OCI-LY3 (cell line): ENCODE data around the gene TRPM1.

Experiments used
- H2AFZ ChIP-seq: fragments of 200-600, 300-600 bp; shearing (Covaris generic); 2 replicates; pipeline ENCODE4 v1.6.0; 2014; ENCODE audit warnings: antibody characterized with exemption, low read depth, low read length
- H3K27ac ChIP-seq: fragments of 200-600, 300-600 bp; sonication (generic); 2 replicates; pipeline ENCODE4 v1.5.1; 2014; ENCODE audit warnings: mild to moderate bottlenecking, low read length, moderate library complexity, mixed read lengths
- H3K27me3 ChIP-seq: fragments of 200-600, 300-600 bp; sonication (generic); 2 replicates; pipeline ENCODE4 v1.6.1; 2014; ENCODE audit warnings: low read depth, low read length, mixed read lengths
- H3K36me3 ChIP-seq: fragments of 200-600, 300-600 bp; sonication (generic); replicated peaks from 2 replicates; pipeline ENCODE3; 2014; ENCODE audit warnings: low read depth, low read length, mixed read lengths
- H3K4me1 ChIP-seq: fragments of 300-600, 200-600 bp; sonication (generic); 2 replicates; pipeline ENCODE4 v1.6.1; 2014; ENCODE audit warnings: low read length, mixed read lengths
- H3K4me2 ChIP-seq: fragments of 200-600, 300-600 bp; sonication (generic); 2 replicates; pipeline ENCODE4 v1.6.1; 2014; ENCODE audit warnings: low read length, mixed read lengths
- H3K4me3 ChIP-seq: fragments of 300-600, 200-600 bp; sonication (generic); 2 replicates; pipeline ENCODE4 v1.5.1; 2014; ENCODE audit warnings: antibody characterized with exemption, mild to moderate bottlenecking, low read length, moderate library complexity
- H3K79me2 ChIP-seq: fragments of 300-600, 200-600 bp; shearing (Covaris generic); 2 replicates; pipeline ENCODE4 v1.6.1; 2014; ENCODE audit warnings: mild to moderate bottlenecking, low read length, mixed read lengths
- H3K9ac ChIP-seq: fragments of 300-600, 200-600 bp; shearing (Covaris generic); 2 replicates; pipeline ENCODE4 v1.6.0; 2014; ENCODE audit warnings: mild to moderate bottlenecking, low read length, moderate library complexity
- H3K9me3 ChIP-seq: fragments of 200-600, 300-600 bp; shearing (Covaris generic); 2 replicates; pipeline ENCODE4 v1.6.1; 2014; ENCODE audit warnings: low read length, mixed read lengths; ENCODE audit not compliant: insufficient read depth
- H4K20me1 ChIP-seq: fragments of 200-600, 300-600 bp; sonication (generic); 2 replicates; pipeline ENCODE4 v1.6.1; 2016; ENCODE audit warnings: low read length, mixed read lengths; ENCODE audit not compliant: insufficient read depth
- EZH2phosphoT487 ChIP-seq: fragments of 200-600 bp; shearing (Covaris generic); IDR thresholded peaks from 2 replicates; pipeline ENCODE4 v1.6.1; 2018; ENCODE audit warnings: antibody characterized with exemption, mixed run types, low read depth
- TF ChIP-seq, protein P1 (sequence below): fragments of 200-600, 300-600 bp; sonication (generic); IDR thresholded peaks from 2 replicates; pipeline ENCODE4 v1.5.1; 2014; ENCODE audit warnings: antibody characterized with exemption, low read length, low read depth

TRPM1 gene

DNA sequence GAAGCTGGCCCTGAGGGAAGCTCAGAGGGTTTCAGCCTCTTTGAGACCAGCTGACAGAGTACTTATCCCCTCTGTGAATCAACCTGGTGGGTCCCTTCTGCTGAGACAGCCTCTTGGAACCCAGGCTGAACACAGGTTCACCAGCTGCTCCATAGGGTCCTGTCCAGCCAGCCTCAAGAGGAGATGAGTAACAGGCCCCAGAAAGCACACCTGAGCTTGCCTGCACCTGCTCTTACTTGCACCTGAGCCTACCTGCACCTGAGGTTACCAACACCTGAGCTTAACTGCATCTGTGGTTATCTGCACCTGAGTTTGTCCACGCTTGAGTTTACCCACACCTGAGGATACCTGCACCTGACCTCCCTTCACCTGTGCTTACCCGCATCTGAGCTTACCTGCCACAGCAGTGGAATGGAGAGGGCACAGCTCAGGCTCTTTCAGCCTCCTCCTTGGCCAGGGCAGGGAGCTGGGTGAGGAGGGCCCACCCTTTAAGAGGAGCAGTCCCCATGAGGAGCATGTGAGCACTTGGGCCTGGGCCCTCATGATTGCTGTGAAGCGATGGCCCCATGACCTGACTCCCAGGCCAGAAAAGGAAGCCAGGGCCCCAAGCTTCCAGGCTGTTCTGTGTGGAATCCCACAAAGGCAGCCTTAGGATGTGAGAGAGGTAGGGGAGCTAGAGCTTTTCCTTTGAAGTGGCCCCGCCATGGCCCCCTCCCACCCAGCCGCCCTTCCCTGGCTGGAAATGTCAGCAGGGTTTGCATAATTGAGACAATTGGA is at the start of gene TRPM1:
Gene TRPM1 (minus strand): TSS at position 464 of the 777 bp plus-strand sequence. CDS start 20,370 bp downstream, outside the sequence.
- H3K4me2 ChIP-seq: no peak within 1 kb of the TSS

GRCh38 chr15:31150732-31151231 is 49.3 kb upstream of the TRPM1 start:
- Histone ChIP-seq H3K4me2 (no peak overlapping the region), H4K20me1 (no peaks in the 10 kb centered on the region), H3K27ac (no peak overlapping the region), H3K4me3 (no peak overlapping the region), H3K79me2 (no peaks in the 10 kb centered on the region), H3K36me3 (no peaks in the 10 kb centered on the region), H3K9ac (no peak overlapping the region), H3K27me3 (no peaks in the 10 kb centered on the region), H3K9me3 (no peaks in the 10 kb centered on the region), H2AFZ (no peak overlapping the region), H3K4me1 (peaks cover 9% of the 10 kb centered on the region)
- TF ChIP-seq, protein P1, sequence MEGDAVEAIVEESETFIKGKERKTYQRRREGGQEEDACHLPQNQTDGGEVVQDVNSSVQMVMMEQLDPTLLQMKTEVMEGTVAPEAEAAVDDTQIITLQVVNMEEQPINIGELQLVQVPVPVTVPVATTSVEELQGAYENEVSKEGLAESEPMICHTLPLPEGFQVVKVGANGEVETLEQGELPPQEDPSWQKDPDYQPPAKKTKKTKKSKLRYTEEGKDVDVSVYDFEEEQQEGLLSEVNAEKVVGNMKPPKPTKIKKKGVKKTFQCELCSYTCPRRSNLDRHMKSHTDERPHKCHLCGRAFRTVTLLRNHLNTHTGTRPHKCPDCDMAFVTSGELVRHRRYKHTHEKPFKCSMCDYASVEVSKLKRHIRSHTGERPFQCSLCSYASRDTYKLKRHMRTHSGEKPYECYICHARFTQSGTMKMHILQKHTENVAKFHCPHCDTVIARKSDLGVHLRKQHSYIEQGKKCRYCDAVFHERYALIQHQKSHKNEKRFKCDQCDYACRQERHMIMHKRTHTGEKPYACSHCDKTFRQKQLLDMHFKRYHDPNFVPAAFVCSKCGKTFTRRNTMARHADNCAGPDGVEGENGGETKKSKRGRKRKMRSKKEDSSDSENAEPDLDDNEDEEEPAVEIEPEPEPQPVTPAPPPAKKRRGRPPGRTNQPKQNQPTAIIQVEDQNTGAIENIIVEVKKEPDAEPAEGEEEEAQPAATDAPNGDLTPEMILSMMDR: no peak
- TF ChIP-seq EZH2phosphoT487: no peak

More for the DNA sequence above, at the start of gene TRPM1:
- Histone ChIP-seq H3K27me3 (peaks cover 10% of the 10 kb centered on the region; the same call in 1 of the 2 replicates), H3K79me2 (no peaks in the 10 kb centered on the region), H3K36me3 (no peaks in the 10 kb centered on the region), H2AFZ (no peak within 1 kb of the TSS), H4K20me1 (no peaks in the 10 kb centered on the region), H3K4me3 (no peak within 1 kb of the TSS), H3K27ac (no peak within 1 kb of the TSS), H3K9me3 (no peaks in the 10 kb centered on the region), H3K4me1 (peaks cover 33% of the 10 kb centered on the region), H3K9ac (no peak within 1 kb of the TSS)
- TF ChIP-seq EZH2phosphoT487: no peak
- TF ChIP-seq, protein P1: no peak

DNA sequence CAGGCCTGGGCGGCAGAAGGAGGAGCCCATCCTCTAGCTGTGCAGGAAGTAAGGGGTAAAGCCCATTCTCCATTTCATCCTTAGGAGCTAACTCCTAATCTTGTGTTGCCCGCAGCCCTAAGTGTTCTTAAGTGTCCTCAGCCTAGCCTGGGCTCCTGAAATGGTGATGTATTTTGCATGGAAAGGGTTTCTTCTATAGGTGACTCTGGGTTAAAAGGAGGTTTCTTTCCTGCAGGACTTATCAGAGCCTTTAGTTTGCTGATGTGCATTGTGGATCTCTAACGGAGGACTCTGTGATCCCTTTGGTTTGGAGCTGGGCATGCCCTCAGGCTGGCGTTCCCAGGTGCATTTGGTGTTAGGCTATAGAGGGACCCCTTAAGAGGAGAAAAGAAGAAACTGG is 48.5 kb upstream of the TRPM1 start:
- Histone ChIP-seq H3K4me3 (no peak overlapping the region), H3K27ac (no peak overlapping the region), H3K36me3 (no peaks in the 10 kb centered on the region), H3K4me1 (peaks cover 9% of the 10 kb centered on the region), H3K27me3 (no peaks in the 10 kb centered on the region), H2AFZ (no peak overlapping the region), H3K9ac (no peak overlapping the region), H3K4me2 (no peak overlapping the region), H3K9me3 (no peaks in the 10 kb centered on the region), H3K79me2 (no peaks in the 10 kb centered on the region), H4K20me1 (no peaks in the 10 kb centered on the region)
- no peak for TF ChIP-seq EZH2phosphoT487
- TF ChIP-seq, protein P1: no peak

DNA sequence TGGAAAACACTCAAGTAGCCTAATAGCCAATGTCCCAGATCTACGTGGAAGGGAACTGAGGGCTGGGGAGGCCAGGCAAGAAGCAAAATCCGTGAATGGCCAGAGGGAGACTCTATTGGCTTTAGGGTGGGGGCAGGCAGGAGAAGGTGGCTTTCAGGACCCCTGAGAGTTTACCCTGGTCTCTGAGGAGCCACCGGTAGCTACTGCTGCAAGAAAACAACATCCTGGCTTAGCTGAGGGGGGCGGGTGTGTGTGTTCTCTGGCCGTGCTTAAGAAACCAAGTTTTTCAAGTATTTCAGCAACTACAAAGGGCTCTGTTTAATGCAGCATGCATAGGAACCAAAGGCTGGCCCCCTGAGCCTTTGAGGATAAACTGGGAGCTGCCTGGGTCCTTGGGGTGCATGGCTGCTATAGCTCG is 47.6 kb upstream of the TRPM1 start:
- no peak overlapping the region for H3K4me3 ChIP-seq
- H3K27ac ChIP-seq: no peak overlapping the region
- H3K27me3 ChIP-seq: no peaks in the 10 kb centered on the region
- no peak overlapping the region for H3K4me2 ChIP-seq
- H2AFZ ChIP-seq: no peak overlapping the region
- peaks cover under 1% of the 10 kb centered on the region for H3K4me1 ChIP-seq
- no peak overlapping the region for H3K9ac ChIP-seq
- no peaks in the 10 kb centered on the region for H3K79me2 ChIP-seq
- TF ChIP-seq, protein P1: no peak
- no peak for TF ChIP-seq EZH2phosphoT487
- no peaks in the 10 kb centered on the region for H3K9me3 ChIP-seq
- H3K36me3 ChIP-seq: no peaks in the 10 kb centered on the region
- no peaks in the 10 kb centered on the region for H4K20me1 ChIP-seq
